NB4 (cell line): ENCODE data around the gene PPM1F.

Experiments
- DNase-seq: peaks from one replicate; pipeline ENCODE4 v3.0.0; 2010; ENCODE audit warnings: low read depth
- H3K4me3 ChIP-seq: one replicate; pipeline ENCODE4 v1.5.1; 2011; ENCODE audit warnings: mild to moderate bottlenecking, low read depth, low read length, moderate library complexity
- MYC ChIP-seq: IDR thresholded peaks from 2 replicates; pipeline ENCODE4 v1.6.1; 2011; ENCODE audit warnings: low read depth, low read length
- POLR2A ChIP-seq: IDR thresholded peaks from 2 replicates; pipeline ENCODE4 v1.6.1; 2011; ENCODE audit warnings: mild to moderate bottlenecking; ENCODE audit not compliant: insufficient read length; ENCODE audit errors: extremely low read depth
- TF ChIP-seq, protein P1 (sequence below): IDR thresholded peaks from 2 replicates; pipeline ENCODE4 v1.6.1; 2011; ENCODE audit warnings: low read depth, low read length
- TF ChIP-seq, protein P2 (sequence below): IDR thresholded peaks from one replicate; pipeline ENCODE4 v1.5.1; 2012; ENCODE audit warnings: low read depth, low read length

Gene PPM1F

DNA sequence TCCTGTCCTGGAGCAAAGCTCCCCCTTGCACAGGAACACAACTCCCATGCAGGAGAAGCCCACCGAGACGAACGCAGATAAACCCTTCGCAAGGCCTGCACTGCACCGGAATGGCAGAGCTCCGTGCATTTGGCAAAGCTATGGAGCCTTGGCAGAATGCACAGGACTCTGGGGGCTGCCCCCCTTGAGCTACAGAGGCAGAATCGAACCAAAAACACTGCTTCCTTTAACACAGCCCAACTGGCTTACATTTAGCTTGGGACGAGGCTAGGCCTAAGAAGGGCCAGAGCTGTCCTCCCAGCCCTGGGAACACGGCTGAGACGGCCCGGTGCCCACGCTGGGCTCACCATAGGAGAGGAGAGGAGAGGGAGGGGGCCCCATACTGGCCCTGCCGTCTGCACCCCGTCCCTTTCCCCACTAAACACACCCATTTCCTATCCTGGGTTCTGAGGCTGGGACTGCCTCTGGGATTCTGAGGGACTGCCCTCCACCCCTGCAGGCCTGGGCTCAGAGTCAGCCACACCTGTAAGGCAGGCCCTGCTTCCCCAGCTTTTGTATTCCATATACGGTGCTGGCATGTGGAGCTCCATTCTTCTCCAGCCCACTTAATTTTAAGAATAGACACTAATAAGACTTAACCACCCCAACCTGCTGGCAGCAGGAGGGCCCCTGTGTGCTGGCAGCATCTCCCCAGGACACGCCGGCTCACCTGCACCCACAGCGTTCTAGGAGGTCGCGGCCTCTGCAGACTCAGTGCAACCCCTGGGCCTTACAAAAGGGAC lies 32.9 kb downstream of the PPM1F start:
- no peak for DNase-seq
- H3K4me3 ChIP-seq: no peak overlapping the region
- TF ChIP-seq, protein P1, sequence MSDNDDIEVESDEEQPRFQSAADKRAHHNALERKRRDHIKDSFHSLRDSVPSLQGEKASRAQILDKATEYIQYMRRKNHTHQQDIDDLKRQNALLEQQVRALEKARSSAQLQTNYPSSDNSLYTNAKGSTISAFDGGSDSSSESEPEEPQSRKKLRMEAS: no peak
- no peak for TF ChIP-seq POLR2A
- TF ChIP-seq, protein P2, sequence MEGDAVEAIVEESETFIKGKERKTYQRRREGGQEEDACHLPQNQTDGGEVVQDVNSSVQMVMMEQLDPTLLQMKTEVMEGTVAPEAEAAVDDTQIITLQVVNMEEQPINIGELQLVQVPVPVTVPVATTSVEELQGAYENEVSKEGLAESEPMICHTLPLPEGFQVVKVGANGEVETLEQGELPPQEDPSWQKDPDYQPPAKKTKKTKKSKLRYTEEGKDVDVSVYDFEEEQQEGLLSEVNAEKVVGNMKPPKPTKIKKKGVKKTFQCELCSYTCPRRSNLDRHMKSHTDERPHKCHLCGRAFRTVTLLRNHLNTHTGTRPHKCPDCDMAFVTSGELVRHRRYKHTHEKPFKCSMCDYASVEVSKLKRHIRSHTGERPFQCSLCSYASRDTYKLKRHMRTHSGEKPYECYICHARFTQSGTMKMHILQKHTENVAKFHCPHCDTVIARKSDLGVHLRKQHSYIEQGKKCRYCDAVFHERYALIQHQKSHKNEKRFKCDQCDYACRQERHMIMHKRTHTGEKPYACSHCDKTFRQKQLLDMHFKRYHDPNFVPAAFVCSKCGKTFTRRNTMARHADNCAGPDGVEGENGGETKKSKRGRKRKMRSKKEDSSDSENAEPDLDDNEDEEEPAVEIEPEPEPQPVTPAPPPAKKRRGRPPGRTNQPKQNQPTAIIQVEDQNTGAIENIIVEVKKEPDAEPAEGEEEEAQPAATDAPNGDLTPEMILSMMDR: no peak

DNA sequence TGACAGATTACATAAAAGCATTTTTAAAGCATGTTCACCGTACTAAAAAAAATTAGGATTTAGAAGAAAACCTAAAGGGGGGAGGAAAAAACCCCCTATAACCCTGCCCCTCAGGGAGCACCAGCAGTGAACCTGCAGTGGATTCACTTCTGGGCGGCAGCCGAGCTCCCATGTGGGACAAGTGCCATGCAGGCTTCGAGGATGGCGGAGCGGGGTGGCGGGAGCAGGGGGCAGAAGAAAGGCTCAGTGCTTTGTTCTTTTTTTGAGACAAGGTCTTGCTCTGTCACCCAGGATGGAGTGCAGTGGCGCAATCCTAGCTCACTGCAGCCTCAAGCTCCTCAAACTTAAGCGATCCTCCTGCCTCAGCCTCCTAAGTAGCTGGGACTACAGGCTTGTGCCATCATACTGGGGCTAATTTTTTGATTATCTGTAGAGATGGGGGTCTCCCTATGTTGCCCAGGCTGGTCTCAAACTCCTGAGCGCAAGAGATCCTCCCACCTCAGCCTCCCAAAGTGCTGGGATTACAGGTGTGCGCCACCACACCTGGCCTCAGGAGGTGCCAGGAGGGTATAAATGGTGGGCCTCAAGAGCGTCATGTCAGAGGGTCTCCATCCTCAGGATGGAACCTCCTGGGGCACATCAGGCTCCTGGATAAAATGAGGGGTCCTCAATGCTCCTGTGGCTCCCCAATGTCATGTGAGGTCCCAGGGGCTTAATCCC lies 34.0 kb downstream of the PPM1F start:
- DNase-seq: no peak
- TF ChIP-seq POLR2A: no peak
- H3K4me3 ChIP-seq: no peak overlapping the region

DNA sequence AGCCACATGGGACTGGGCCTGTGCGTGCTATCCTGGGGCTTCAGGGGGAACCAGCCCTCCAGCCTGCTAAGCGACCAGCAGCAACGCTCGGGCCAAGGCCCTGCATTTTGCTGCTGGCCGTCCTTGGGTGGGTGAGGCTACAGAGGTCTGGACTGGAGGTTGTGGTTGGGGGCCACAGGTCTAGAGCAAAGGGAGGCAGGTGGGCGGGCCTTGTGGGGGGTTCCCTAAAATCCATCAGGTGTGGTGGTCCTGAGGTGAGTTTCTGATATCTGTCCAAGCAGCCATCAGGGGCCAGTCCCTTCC lies 34.7 kb downstream of the PPM1F start:
- no peak overlapping the region for H3K4me3 ChIP-seq
- TF ChIP-seq MYC (no peak), POLR2A (no peak)
- TF ChIP-seq, protein P2: no peak
- TF ChIP-seq, protein P1: no peak
- DNase-seq: no peak

DNA sequence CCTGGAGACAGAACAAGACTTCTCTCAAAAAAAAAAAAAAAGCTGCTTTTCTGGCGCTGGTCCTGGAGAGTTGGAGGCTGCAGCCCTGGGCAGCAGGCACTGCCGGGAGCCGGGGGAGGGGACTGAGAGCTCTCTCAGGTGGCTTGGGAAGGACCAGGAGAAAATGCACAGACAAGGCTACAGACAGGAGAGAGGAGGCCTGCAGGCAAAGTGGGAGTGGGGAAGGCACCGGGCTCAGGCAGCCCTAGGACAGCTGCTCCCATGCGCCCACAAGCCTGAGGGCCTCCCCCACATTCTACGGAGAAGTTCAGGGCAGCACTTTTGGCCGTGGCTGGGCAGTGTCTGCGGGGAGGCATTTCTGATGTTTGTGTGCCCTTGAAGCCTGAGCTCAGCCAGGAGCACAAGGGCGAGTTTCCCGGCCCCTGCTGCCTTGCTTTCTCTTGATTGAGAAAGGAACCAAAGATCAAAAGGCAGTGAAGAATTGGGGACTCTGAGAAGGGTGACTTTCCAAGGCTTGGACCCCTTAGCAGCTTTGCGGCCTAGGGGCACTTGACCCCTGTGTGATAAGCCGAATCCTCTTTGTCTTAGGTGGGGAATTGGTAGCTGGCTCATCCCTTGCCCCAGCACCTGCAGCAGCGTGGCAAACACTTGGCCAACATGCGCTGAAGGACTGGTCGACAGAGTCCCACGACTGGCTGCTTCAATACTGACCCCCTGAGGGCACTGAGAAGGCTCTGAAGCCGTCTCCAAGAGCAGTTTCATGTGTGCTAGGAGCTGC lies 35.3 kb downstream of the PPM1F start:
- no peak overlapping the region for H3K4me3 ChIP-seq
- TF ChIP-seq MYC (no peak), POLR2A (no peak)
- TF ChIP-seq, protein P2: no peak
- TF ChIP-seq, protein P1: no peak
- DNase-seq: peak; percentile 16

DNA sequence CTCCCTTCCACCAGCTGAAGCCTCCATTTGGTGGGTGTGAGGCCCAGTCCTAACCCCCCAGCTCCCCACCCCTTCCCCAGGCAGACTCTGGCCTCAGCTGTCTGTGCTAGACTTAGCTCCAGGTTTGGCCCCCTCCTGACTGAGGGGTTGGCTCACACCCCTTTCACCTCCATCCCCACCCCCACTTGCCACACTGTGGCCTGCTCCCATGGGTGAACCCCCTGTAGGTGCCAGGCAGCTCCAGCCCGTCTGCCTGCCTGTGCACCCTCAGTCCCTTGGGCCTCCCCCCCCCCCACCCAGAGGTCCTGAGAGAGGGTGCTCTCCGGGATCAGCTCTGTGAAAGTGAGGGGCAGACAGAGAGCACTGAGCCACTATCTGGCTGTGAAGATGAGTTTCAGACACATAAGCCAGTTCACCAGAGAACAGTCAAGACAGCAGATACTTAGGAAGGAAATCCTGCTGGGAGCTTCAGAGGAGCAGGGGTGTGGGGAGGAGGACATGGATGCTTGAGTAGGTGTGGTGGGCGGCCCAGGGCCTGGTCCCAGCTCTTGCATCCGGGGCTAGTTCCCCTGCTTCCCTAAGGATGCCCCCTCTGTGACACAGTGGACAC lies 36.2 kb downstream of the PPM1F start:
- TF ChIP-seq, protein P1: no peak
- no peak for TF ChIP-seq POLR2A
- TF ChIP-seq, protein P2: no peak
- no peak for TF ChIP-seq MYC
- H3K4me3 ChIP-seq: no peak overlapping the region
- DNase-seq: no peak
